Measurements from ENCODE around the gene L3MBTL1.
A peak's percentile ranks its signal among the peaks of the same experiment; 100 is the strongest.
"Not testable (repeated sequence)": the region's sequence is repeated elsewhere in the genome, so short reads cannot be mapped to it uniquely, and the experiment has no call there.

Gene L3MBTL1

DNA sequence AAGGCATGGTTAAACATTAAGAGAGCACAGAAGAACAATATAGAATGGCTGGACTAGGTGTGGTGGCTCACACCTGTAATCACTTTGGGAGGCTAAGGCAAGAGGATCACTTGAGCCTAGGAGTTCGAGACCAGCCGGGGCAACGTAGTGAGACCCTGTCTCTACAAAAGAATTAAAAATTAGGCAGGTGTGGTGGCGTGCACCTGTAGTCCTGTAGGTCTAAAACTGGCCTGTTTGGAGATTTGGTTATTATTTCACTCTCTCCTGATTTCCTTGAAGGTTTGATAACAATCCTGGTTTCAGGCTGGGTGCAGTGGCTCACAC, 34.2 kb upstream of the L3MBTL1 start:
- Mint-ChIP-seq H3K27me3 (ENCODE audit: low read depth) (peaks cover 18% of the 10 kb centered on the region), H3K36me3 (ENCODE audit: low read depth) (peaks cover 5% of the 10 kb centered on the region), H3K9me3 (no peaks in the 10 kb centered on the region), H3K4me1 (ENCODE audit: low read depth) (no peaks in the 10 kb centered on the region), H3K4me3 (no peak overlapping the region), H3K27ac (no peak overlapping the region)

DNA sequence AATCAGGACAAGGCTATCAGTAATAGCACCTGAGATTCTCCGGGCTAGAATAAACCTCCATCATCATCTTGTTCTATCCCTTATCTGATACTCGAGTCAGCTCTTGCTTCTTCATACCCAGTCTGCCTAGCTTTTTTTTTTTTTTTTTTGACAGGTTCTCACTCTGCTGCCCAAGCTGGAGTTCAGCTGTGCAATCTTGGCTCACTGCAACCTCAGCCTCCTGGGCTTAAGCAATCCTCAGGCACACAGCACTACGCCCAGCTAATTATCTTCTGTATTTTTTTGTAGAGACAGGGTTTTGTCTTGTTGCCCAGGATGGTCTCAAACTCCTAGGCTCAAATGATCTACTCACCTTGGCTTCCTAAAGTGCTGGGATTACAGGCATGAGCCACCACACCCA, 30.3 kb upstream of the L3MBTL1 start:
- peaks cover 36% of the 10 kb centered on the region for H3K27me3 Mint-ChIP-seq (ENCODE audit: low read depth)
- H3K9me3 Mint-ChIP-seq: no peaks in the 10 kb centered on the region
- no peak overlapping the region for H3K27ac Mint-ChIP-seq
- no peaks in the 10 kb centered on the region for H3K4me1 Mint-ChIP-seq (ENCODE audit: low read depth)
- no peaks in the 10 kb centered on the region for H3K36me3 Mint-ChIP-seq (ENCODE audit: low read depth)
- no peak overlapping the region for H3K4me3 Mint-ChIP-seq

DNA sequence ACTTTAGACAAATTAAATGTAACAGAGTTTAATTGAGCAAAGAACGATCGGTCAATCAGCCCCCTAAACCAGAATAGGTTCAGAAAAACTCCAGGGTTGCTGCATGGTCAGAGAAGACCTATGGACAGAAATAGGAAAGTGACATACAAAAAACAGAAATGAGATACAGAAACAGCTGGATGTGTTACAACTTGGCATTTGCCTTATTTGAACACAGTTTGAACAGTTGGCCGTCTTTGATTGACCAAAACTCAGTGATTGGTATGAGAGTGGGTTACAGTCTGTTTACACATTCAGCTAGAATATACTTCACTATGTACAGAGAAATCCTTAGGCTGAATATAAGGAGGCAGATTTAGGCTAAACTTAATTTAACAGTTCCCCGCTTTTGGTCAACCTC, 29.9 kb upstream of the L3MBTL1 start:
- Mint-ChIP-seq H3K9me3 (no peaks in the 10 kb centered on the region), H3K27me3 (ENCODE audit: low read depth) (peaks cover 36% of the 10 kb centered on the region), H3K27ac (no peak overlapping the region), H3K4me3 (no peak overlapping the region), H3K4me1 (ENCODE audit: low read depth) (no peaks in the 10 kb centered on the region), H3K36me3 (ENCODE audit: low read depth) (no peaks in the 10 kb centered on the region)

DNA sequence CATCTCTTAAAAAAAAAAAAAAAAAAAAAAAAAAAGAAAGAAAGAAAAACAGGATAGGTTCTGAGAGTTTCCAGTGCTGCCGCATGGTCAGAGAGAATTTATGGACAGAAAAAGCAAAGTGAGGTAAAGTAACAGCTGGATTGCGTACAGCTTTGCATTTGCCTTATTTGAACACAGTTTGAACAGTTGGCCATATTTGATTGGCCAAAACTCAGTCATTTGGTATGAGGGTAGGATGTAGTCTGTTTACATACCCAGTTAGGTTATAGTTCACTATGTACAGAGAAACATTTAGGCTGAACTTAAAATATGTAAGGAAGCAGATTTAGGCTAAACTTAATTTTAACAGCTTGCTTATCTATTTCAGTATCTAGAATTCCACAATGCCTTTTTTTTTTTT, 17.5 kb upstream of the L3MBTL1 start:
- H3K27me3 Mint-ChIP-seq (ENCODE audit: low read depth): no peaks in the 10 kb centered on the region
- no peak overlapping the region for H3K4me3 Mint-ChIP-seq
- peaks cover 5% of the 10 kb centered on the region for H3K4me1 Mint-ChIP-seq (ENCODE audit: low read depth)
- no peak overlapping the region for H3K27ac Mint-ChIP-seq
- H3K9me3 Mint-ChIP-seq: peaks cover 9% of the 10 kb centered on the region
- no peaks in the 10 kb centered on the region for H3K36me3 Mint-ChIP-seq (ENCODE audit: low read depth)

DNA sequence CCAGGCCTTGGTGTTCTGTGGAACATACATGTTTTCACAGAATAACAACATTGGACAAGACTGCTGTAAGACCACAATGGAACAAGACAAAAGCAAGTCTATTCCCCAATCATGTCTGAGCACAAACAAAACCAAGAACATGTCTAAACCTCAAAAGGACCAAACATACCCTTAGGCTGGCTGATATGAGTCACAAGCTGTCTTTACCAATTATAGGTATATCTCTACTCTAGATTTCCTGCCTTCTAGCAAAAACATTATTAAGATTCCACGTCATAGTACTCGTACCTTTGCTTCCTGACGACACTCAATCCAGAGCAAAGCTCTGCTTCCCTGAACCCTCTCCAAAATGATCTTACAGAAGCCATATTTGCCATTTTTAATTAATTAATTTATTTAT, 15.4 kb upstream of the L3MBTL1 start:
- Mint-ChIP-seq H3K9me3 (peaks cover 9% of the 10 kb centered on the region), H3K4me3 (no peak overlapping the region), H3K27me3 (ENCODE audit: low read depth) (no peaks in the 10 kb centered on the region), H3K27ac (no peak overlapping the region), H3K36me3 (ENCODE audit: low read depth) (no peaks in the 10 kb centered on the region), H3K4me1 (ENCODE audit: low read depth) (peaks cover 5% of the 10 kb centered on the region)

DNA sequence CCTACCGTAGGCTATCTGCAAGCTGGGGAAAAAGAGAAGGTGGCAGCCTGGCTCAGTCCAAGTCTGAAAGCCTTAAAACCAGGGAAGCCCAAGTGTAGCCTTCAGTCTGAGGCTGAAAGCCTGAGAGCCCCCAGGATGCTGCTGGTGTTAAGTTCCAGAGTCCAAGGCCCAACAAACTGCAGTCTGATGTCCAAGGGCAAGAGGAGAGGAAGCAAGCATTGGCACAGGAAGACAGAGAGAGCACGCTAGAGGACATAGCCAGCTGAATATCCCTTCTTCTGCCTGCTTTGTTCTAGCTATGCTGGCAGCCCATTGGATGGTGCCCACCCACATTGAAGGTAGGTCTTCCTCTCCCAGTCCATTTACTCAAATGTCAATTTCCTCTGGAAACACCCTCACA, 12.1 kb upstream of the L3MBTL1 start:
- peaks cover 5% of the 10 kb centered on the region for H3K4me1 Mint-ChIP-seq (ENCODE audit: low read depth)
- no peak overlapping the region for H3K27ac Mint-ChIP-seq
- no peak overlapping the region for H3K4me3 Mint-ChIP-seq
- H3K27me3 Mint-ChIP-seq (ENCODE audit: low read depth): no peaks in the 10 kb centered on the region
- no peaks in the 10 kb centered on the region for H3K9me3 Mint-ChIP-seq
- no peaks in the 10 kb centered on the region for H3K36me3 Mint-ChIP-seq (ENCODE audit: low read depth)

DNA sequence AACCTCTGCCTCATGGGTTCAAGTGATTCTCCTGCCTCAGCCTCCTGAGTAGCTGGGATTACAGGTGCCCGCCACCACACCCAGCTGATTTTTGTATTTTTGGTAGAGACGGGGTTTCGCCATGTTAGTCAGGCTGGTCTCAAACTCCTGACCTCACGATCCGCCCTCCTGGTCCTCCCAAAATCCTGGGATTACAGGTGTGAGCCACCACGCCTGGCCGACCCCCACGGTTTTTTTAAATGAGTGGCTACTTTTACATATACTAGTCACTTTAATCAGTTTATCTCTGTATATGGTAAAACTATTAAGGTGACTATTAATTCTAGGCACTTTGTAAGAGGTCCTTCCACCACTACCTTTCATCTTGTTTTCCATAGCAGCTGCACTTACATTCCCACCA, 5.5 kb upstream of the L3MBTL1 start:
- H3K27me3 Mint-ChIP-seq (ENCODE audit: low read depth): peaks cover 29% of the 10 kb centered on the region
- not testable (repeated sequence) for H3K4me1 Mint-ChIP-seq (ENCODE audit: low read depth); H3K36me3 Mint-ChIP-seq (ENCODE audit: low read depth); H3K27ac Mint-ChIP-seq; H3K4me3 Mint-ChIP-seq; H3K9me3 Mint-ChIP-seq

DNA sequence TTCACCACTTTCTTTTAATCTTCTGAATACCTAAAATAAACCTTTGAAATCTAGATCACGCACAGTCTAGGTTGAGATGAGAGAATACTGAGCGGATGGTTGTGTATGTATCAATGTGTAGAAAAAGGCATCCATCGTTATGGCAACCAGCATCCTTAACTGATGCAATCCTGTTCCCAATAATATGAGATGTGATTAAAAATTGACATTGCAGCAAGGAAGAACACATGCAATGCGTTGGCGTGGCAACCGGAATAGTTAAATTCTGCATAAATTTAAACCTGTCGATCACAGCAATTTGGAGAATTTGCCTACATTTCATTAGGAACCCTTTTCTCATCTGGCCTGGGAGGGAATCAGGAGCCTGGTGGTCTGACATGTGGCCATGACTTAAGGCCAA, 1.3 kb upstream of the L3MBTL1 start:
- peak overlapping the region; percentile 45 for H3K4me3 Mint-ChIP-seq
- H3K9me3 Mint-ChIP-seq: no peaks in the 10 kb centered on the region
- peaks cover 45% of the 10 kb centered on the region for H3K27me3 Mint-ChIP-seq (ENCODE audit: low read depth)

DNA sequence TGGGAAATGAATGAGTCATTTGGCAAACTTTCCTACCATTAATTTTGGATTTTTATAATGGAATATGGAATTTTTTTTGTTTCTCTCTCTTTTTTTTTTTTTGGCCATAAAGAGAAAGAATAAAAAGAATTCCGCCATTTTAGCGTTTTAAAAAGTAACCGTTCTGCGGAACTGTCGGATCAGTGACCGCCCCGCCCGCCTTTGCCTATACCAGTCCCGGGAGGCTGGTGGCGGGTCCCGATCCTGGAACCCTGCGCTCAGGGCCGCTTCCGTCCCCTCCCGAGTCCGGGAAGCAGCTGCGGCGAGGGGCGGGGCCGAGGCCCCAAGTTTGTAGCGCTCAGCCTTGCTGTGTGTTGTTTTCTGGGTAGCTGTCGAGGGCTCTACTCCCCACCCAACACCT, 609 bp downstream of the L3MBTL1 start:
- H3K27me3 Mint-ChIP-seq (ENCODE audit: low read depth): peaks cover 45% of the 10 kb centered on the region
- H3K27ac Mint-ChIP-seq: no peak overlapping the region
- H3K4me3 Mint-ChIP-seq: peak overlapping the region; percentile 40
- peaks cover 6% of the 10 kb centered on the region for H3K4me1 Mint-ChIP-seq (ENCODE audit: low read depth)
- no peaks in the 10 kb centered on the region for H3K36me3 Mint-ChIP-seq (ENCODE audit: low read depth)
- no peaks in the 10 kb centered on the region for H3K9me3 Mint-ChIP-seq

More for the DNA sequence above, 1.3 kb upstream of the L3MBTL1 start:
- no peak overlapping the region for H3K27ac Mint-ChIP-seq
- no peaks in the 10 kb centered on the region for H3K36me3 Mint-ChIP-seq (ENCODE audit: low read depth)
- peaks cover 6% of the 10 kb centered on the region for H3K4me1 Mint-ChIP-seq (ENCODE audit: low read depth)

DNA sequence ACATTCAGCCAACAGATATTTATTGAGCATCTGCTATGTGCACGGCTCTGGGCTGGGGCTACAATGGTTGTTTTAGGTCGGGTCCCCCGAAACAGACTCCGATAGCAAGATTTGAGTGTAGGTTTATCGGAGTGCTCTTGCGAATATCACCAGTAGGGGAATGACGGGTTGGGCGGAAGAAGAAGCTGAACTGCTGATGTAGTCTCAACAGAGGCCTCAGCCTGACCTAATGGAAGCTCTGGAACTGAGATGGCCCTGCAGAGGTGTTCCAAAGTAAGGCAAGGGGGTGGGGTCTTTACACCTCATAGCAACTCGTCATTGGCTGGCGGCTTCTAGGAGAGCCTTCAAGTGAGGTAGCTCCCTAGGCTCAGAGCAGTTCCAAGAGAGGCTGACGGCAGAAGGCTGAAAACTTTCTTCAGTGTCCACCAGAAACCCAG, 1.1 kb downstream of the L3MBTL1 start:
- Mint-ChIP-seq H3K27ac (no peak overlapping the region), H3K4me1 (ENCODE audit: low read depth) (peaks cover 6% of the 10 kb centered on the region), H3K36me3 (ENCODE audit: low read depth) (no peaks in the 10 kb centered on the region), H3K27me3 (ENCODE audit: low read depth) (peaks cover 45% of the 10 kb centered on the region), H3K9me3 (no peaks in the 10 kb centered on the region), H3K4me3 (no peak overlapping the region)

DNA sequence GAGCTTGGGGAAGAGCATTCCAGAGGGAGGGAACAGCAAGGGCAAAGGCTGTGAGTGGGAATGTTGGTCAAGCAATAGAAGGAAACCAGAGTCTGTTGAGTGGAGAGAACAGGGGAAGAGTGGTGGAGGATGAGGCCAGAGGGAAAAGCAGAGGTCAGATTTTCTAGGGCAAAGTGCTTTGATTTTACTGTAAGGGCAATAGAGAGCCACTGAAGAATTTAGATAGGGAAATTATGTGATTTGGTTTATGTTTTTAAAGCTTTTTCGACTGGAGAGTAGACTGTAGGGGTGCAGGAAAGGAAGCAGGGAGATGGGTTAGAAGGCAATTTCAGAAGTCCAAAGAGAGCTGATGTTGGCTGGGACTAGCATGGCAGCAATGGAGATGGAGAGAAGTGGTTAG, 4.4 kb downstream of the L3MBTL1 start:
- H3K27me3 Mint-ChIP-seq (ENCODE audit: low read depth): peaks cover 18% of the 10 kb centered on the region
- H3K4me3 Mint-ChIP-seq: no peak overlapping the region
- H3K36me3 Mint-ChIP-seq (ENCODE audit: low read depth): no peaks in the 10 kb centered on the region
- H3K9me3 Mint-ChIP-seq: no peaks in the 10 kb centered on the region
- peaks cover 12% of the 10 kb centered on the region for H3K4me1 Mint-ChIP-seq (ENCODE audit: low read depth)
- no peak overlapping the region for H3K27ac Mint-ChIP-seq

DNA sequence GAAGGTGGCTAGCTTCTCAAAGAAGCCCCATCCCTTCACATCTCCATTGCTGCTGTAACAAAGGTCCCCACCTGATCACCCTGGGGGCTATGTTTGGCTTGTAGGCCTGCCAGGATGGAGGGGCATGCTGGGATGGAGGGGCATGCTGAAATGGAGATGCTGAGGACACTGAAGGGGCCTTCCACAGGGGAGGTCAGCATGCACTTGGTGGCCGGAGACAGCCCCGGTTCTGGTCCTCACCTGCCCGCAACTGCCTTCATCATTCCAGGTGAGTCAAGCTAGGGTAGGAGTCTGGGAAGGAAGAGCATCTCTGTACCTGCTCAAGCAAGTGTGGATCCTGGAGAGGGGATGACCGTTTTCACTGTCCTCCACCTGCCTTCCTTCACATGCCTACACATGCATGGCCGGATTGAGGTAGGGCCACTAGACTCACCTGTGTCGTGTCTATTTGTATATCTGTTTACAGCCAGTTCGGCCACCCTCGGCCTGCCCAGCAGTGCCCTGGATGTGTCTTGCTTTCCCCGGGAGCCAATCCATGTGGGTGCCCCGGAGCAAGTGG, 6.0 kb downstream of the L3MBTL1 start:
- H3K4me3 Mint-ChIP-seq: peak overlapping the region; percentile 93
- H3K9me3 Mint-ChIP-seq: no peaks in the 10 kb centered on the region
- peak overlapping the region; percentile 21 for H3K27ac Mint-ChIP-seq
- H3K36me3 Mint-ChIP-seq (ENCODE audit: low read depth): no peaks in the 10 kb centered on the region
- H3K4me1 Mint-ChIP-seq (ENCODE audit: low read depth): peaks cover 11% of the 10 kb centered on the region
- peaks cover 12% of the 10 kb centered on the region for H3K27me3 Mint-ChIP-seq (ENCODE audit: low read depth)

DNA sequence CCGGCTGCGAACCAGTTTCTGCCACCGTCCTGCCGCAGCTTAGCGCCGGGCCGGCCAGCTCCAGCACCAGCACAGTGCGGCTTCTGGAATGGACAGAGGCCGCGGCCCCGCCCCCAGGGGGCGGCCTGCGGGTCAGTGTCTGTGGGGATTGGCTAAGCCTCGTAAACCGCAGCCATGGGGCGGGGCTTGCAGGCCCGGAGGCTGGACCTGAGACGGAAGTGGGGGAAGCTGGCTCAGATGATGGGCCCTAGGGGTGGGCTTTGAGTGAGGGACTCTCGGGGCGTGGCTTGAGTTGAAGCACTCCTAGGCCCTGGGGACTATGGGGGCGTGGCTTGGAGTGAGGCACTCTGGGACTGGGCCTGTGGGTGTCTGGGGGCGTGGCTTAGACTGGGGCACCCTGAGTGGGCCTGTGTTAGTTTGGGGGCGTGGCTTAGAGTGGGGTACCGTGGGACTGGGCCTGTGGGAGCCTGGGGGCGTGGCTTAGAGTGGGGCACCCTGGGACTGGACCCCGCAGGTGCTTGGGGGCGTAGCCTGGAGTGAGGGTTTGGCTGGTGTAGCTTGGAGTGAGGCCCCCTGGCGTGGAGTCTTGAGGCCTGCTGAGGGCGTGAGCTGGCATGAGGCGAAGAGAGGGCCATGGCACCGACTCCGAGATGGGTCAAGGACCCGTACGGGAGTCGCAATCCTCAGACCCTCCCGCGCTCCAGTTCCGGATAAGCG, 6.6 kb downstream of the L3MBTL1 start:
- Mint-ChIP-seq H3K36me3 (ENCODE audit: low read depth) (no peaks in the 10 kb centered on the region), H3K9me3 (no peaks in the 10 kb centered on the region), H3K27ac (peak overlapping the region; percentile 91), H3K4me3 (peak overlapping the region; percentile 93), H3K4me1 (ENCODE audit: low read depth) (peaks cover 8% of the 10 kb centered on the region), H3K27me3 (ENCODE audit: low read depth) (peaks cover 5% of the 10 kb centered on the region)

DNA sequence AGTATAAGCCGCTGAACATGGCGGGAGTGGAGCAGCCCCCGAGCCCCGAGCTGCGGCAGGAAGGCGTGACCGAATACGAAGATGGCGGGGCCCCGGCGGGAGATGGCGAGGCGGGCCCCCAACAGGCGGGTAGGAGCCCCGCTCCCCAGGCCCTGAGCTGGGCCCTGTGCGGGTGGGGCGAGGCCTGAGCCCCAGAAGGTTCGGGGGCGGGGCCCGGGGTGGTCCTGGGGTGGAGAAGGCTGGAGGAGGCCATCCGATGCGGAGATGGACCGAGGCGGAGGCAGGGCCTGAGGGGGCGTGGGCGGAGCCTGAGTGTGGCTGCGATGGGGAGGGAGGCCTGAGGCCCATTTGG, 7.1 kb downstream of the L3MBTL1 start:
- Mint-ChIP-seq H3K4me1 (ENCODE audit: low read depth) (peaks cover 6% of the 10 kb centered on the region), H3K4me3 (peak overlapping the region; percentile 93), H3K36me3 (ENCODE audit: low read depth) (no peaks in the 10 kb centered on the region), H3K9me3 (no peaks in the 10 kb centered on the region), H3K27me3 (ENCODE audit: low read depth) (no peaks in the 10 kb centered on the region), H3K27ac (peak overlapping the region; percentile 91)

DNA sequence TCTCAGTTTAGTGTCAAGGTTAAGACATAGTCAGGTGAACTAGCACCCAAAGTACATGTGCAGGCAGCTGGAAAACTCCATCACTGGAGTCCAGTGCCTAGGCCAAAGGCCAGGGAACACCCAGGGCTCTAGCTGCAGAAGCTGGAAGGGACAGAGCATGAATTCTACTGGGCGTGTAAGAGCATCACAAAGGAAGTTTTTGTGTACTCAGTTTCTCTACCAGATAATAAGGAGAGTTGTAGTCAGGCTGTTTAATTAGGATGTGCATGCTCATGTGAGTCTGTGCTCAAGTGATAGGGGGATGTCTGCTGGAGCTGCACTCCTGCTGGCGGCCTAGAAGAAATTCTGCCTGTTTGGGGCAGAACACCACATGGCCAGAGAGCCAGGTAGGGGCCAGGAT, 8.1 kb downstream of the L3MBTL1 start:
- H3K27ac Mint-ChIP-seq: no peak overlapping the region
- H3K4me3 Mint-ChIP-seq: peak overlapping the region; percentile 93
- no peaks in the 10 kb centered on the region for H3K36me3 Mint-ChIP-seq (ENCODE audit: low read depth)

More for the DNA sequence above, 8.1 kb downstream of the L3MBTL1 start:
- peaks cover 6% of the 10 kb centered on the region for H3K4me1 Mint-ChIP-seq (ENCODE audit: low read depth)
- H3K27me3 Mint-ChIP-seq (ENCODE audit: low read depth): no peaks in the 10 kb centered on the region
- H3K9me3 Mint-ChIP-seq: no peaks in the 10 kb centered on the region
